GM10248 (cell line): ENCODE results near the gene MAFG.

ENCODE experiments used
- CTCF ChIA-PET: fragments of 300-600 bp; sonication (Branson Sonifier 250); formaldehyde crosslinking; extraction: SDS; loops from one replicate; lab custom pipeline; 2021; ENCODE audit warnings: antibody characterized with exemption; lab: Yijun Ruan, JAX
- POLR2A ChIA-PET: fragments of 350-650 bp; sonication (Branson Sonifier 250); formaldehyde crosslinking; extraction: SDS; loops from one replicate; lab custom pipeline; 2020; ENCODE audit warnings: antibody characterized with exemption; lab: Yijun Ruan, JAX
- DNase-seq: peaks from one replicate; pipeline ENCODE4 v3.0.0; 2012; ENCODE audit errors: extremely low spot score
- CTCF ChIP-seq: IDR thresholded peaks from 2 replicates; pipeline ENCODE4 v1.5.1; 2012; ENCODE audit warnings: mild to moderate bottlenecking, low read depth; ENCODE audit errors: extremely low read depth, missing control alignments, control extremely low read depth

Gene MAFG

GRCh38 chr17:81869221-81870130 is 58.1 kb downstream of the MAFG start:
- CTCF ChIA-PET: interaction anchor here (0.7 to 2.5 kb wide), 17 partner anchors 8 to 228 kb away, joined by 3 to 10 read pairs (median 4); partner anchors contain the start of genes FASN, MAFG, MCRIP1 and NPB
- TF ChIP-seq CTCF: peak; percentile 88
- POLR2A ChIA-PET: interaction anchor here (0.7 to 2.5 kb wide), 5 partner anchors 9 to 186 kb away, joined by 3 to 21 read pairs (median 3); partner anchors contain the start of genes ARL16, HGS and P4HB
- DNase-seq: peak; percentile 72

GRCh38 chr17:81868674-81869220 is 58.8 kb downstream of the MAFG start:
- no peak for DNase-seq
- TF ChIP-seq CTCF: no peak
- CTCF ChIA-PET: interaction anchor here (0.7 to 2.5 kb wide), 12 partner anchors 10 to 138 kb away, joined by 3 to 10 read pairs (median 4); partner anchors contain the start of genes MAFG, MCRIP1 and NPB
- POLR2A ChIA-PET: interaction anchor here (0.9 to 2.5 kb wide), 3 partner anchors 9 to 49 kb away, joined by 3 to 21 read pairs (median 3); partner anchors contain the start of gene P4HB
